ENCODE data around the gene ZNF710. TPM values are rescaled to one million over a fixed set of nuclear protein-coding genes. Genes with fewer than 3 reads are reported as not detected.

The ZNF710 gene
- total RNA-seq, 1 experiment from 2014 or later = 40.7 TPM

- H2BK5ac ChIP-seq (ENCODE audit: insufficient read length, low read length) = no peak overlapping the region
- no peak overlapping the region for H3K18ac ChIP-seq (ENCODE audit: insufficient read length, low read depth, low read length)
- H3K9ac ChIP-seq (ENCODE audit: extremely low read depth, insufficient read length, low read length) = no peak overlapping the region
- H4K91ac ChIP-seq (ENCODE audit: insufficient read length, low read depth, low read length) = no peak overlapping the region
- Mint-ChIP-seq H3K9me3 (peaks cover 12 to 14% of the 10 kb centered on the region in 2 experiments), H3K4me1 (no peaks in the 10 kb centered on the region), H3K27me3 (ENCODE audit: low read depth) (no peaks in the 10 kb centered on the region), H3K4me3 (no peak overlapping the region), H3K36me3 (ENCODE audit: insufficient read depth in 1 of 3, low read depth in 3 of 3) (peaks cover 0 to 6% (median 6%) of the 10 kb centered on the region in 3 experiments; a peak in 5 of 7 replicates), H3K27ac (no peak overlapping the region)
- H3K23ac ChIP-seq (ENCODE audit: insufficient read length, low read depth, low read length) = no peak overlapping the region
- no peak overlapping the region for H2BK15ac ChIP-seq (ENCODE audit: low read depth, low read length)
- H3K79me2 ChIP-seq (ENCODE audit: insufficient read depth, low read length) = no peaks in the 10 kb centered on the region
- no peak overlapping the region for H2BK120ac ChIP-seq (ENCODE audit: low read depth, low read length, poor library complexity, severe bottlenecking)
- no CpG with 5 or more reads among the region's 2 CpGs for WGBS (ENCODE audit: extremely low coverage, insufficient read length, low lambda C conversion rate)
- H2AK5ac ChIP-seq (ENCODE audit: insufficient read length, low read length) = no peak overlapping the region
- H3K79me1 ChIP-seq (ENCODE audit: insufficient read depth, low read depth, low read length, poor library complexity, severe bottlenecking) = no peaks in the 10 kb centered on the region
- no peak overlapping the region for H4K8ac ChIP-seq (replicated peaks; ENCODE audit: insufficient read length, low read depth, low read length)
- H3K4ac ChIP-seq (ENCODE audit: low read depth, low read length) = no peak overlapping the region
- H3K56ac ChIP-seq (ENCODE audit: insufficient read length, low read depth, low read length) = no peak overlapping the region
- no peak overlapping the region for H2BK12ac ChIP-seq (ENCODE audit: insufficient read length, low read depth, low read length)
- no peak overlapping the region for H2BK20ac ChIP-seq (ENCODE audit: low read depth, low read length, poor library complexity, severe bottlenecking)
- no peak overlapping the region for H3K14ac ChIP-seq (ENCODE audit: insufficient read depth, low read length)
- no peaks in the 10 kb centered on the region for H4K20me1 ChIP-seq (ENCODE audit: control insufficient read depth, insufficient read depth, insufficient read length)
- no peak overlapping the region for H3T11ph ChIP-seq (ENCODE audit: low read length)
- H3K27me3 ChIP-seq (ENCODE audit: insufficient read depth, low read length) = no peaks in the 10 kb centered on the region
- no peak for TF ChIP-seq CTCF (conservative IDR thresholded peaks at IDR 0.05)
- no peak overlapping the region for H3K4me2 ChIP-seq (ENCODE audit: insufficient read depth, insufficient read length, low read length)
- H3K23me2 ChIP-seq (ENCODE audit: insufficient read length, low read depth, low read length, poor library complexity, severe bottlenecking) = no peaks in the 10 kb centered on the region
- peaks cover 8% of the 10 kb centered on the region for H3K9me3 ChIP-seq (ENCODE audit: control insufficient read depth, low read depth, low read length)
- DNase-seq = no peak
- no peaks in the 10 kb centered on the region for H3K4me1 ChIP-seq (ENCODE audit: insufficient read depth, low read length)
- H4K5ac ChIP-seq (ENCODE audit: insufficient read length, low read depth, low read length) = no peak overlapping the region
- H3K27ac ChIP-seq (ENCODE audit: insufficient read length, low read depth, low read length) = no peak overlapping the region
- H2AFZ ChIP-seq (ENCODE audit: low read length) = no peak overlapping the region
These were observed 113.4 kb downstream of the ZNF710 start for GRCh38 chr15:90114451-90114901.
